Peyer's patch (tissue), 4 donors: ENCODE data around the gene JPH3.

Experiments
- CTCF ChIP-seq, 6 experiments: fragments of 450-650 bp in 4 of 6; fragments of 200-600 bp in 2 of 6; sonication (generic) in 1 of 6; IDR thresholded peaks; one replicate each; pipeline ENCODE4 v1.5.1; 2017 to 2019; ENCODE audit warnings: antibody characterized with exemption in 6 of 6, mild to moderate bottlenecking in 3 of 6, moderate library complexity in 1 of 6
- POLR2A ChIP-seq, 2 donors: fragments of 450-650 bp; IDR thresholded peaks; one replicate each; pipeline ENCODE4 v1.5.1; 2017; ENCODE audit warnings: antibody characterized with exemption in 2 of 2, mild to moderate bottlenecking in 2 of 2, moderate library complexity in 2 of 2

- TF ChIP-seq CTCF (IDR thresholded peaks at IDR 0.05) (no peak), POLR2A (IDR thresholded peaks at IDR 0.05) (no peak)
These were observed 68.9 kb downstream of the JPH3 start for GRCh38 chr16:87671221-87671620.
